DMS114 treated with DMSO at 0.1 percent for 48 hours (cell line): Measurements from ENCODE around the gene HEPACAM2.

Source experiments
- DNase-seq: peaks from one replicate; lab custom pipeline; 2025; ENCODE audit not compliant: unreplicated experiment; lab: John Stamatoyannopoulos, UW

Gene HEPACAM2

DNA sequence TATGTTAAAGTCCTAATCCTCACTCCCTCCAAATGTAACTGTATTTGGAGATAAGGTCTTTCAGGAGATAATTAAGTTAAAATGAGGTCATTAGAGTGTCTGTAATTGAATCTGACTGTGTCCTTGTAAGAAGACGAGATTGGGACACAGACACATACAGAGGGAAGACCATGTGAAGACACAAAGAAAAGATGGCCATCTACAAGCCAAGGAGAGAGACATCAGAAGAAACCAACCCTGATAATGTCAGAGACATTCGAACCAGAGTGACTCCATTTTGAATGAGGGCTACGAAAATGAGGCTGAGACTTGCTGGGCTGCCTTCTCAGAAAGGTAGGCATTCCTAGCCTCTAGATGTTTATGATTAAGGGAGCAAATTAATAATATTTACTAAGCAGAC is 77.5 kb downstream of the HEPACAM2 start:
- no peak for DNase-seq

DNA sequence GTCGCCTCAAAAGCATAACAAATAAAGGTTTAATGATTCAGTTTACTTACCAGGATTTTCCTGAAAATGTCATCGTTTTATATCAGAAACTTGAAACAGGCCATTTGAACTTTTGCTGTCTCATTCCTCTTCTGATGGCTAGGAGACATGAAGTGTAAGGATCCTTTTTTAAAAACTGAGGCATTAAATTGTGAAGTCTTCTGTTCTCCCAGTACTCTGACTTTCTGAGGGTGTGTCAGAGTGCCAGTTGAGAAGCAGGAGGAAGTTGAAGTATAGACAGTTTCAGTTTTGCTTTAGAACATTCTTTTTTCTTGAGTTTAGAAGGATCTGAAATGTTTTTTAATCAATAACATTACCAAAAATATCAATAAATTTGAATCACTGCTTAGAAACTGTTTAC is 78.1 kb downstream of the HEPACAM2 start, which contains the start of gene SAMD9L:
TSS of gene SAMD9L (minus strand) at position 242 of the 400 bp plus-strand sequence. CDS start 12,414 bp downstream, outside the sequence.
- DNase-seq: no peak

DNA sequence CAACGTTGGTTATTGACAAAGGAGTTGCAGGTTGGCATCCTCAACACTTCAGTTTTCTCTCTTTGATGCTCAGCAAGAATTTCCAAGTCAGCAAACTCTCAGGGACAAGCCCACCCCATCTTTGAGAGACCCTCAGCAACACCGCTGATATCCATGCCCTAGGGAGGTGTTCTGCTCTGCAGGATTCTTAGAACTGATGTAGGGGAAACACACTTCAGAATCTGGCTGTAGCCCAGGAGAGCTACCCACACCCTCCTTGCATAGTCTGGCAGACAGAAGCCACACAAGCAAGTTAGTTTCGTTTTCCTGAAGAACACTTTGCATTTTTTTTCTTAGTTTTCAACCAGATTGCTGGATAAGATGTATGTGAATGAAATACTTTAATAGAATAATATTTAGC is 78.9 kb downstream of the HEPACAM2 start:
- no peak for DNase-seq

DNA sequence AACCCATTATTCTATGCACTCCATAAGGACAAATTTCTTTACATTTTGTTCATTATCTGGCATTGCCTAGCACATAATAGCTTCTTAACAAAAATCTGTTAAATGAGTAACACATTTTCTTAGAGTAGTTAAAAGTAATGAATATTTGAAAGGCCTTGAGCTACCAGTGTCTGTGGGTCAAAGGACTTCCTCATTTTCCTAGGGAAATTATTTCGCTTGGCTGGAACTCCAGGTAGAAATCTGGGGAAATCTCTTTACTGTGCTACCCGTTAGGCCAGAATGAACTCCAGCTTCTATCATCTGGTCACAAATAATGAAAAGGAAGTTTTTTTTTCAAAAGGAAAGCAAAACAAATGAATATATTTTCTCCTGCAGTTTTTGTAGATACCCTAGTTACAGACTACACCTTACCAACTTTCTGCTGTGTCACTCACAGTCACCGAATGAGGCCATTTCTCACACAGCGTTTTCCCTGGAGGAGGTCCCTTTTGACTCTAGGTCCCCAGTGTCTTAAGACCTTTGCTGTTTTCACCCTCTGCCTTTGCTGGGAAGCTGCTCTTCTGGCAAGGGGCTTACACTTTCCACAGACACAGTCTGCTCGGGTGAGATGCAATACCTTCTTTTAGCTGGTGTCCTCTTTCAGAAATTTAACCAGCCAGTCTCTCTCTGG is 79.7 kb downstream of the HEPACAM2 start:
- no peak for DNase-seq

DNA sequence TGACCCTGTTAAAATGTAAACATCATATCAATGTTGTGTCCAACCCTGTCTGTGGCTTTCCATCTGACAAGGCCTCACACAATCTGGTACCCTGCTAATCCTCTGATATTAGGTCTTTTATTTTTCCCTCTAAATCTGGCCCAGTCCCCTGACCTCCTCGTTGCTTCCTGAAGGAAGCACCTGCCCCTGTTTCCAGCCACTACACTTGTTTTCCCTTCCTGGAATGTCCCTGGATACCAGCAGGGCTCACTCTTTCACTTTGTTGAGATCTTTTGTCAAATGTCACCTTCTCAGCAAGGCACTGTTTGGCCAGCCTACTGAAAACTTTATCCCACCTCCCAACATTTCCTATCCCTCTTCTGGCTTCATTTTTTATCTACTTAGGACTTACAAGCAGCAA is 80.2 kb downstream of the HEPACAM2 start:
- no peak for DNase-seq

DNA sequence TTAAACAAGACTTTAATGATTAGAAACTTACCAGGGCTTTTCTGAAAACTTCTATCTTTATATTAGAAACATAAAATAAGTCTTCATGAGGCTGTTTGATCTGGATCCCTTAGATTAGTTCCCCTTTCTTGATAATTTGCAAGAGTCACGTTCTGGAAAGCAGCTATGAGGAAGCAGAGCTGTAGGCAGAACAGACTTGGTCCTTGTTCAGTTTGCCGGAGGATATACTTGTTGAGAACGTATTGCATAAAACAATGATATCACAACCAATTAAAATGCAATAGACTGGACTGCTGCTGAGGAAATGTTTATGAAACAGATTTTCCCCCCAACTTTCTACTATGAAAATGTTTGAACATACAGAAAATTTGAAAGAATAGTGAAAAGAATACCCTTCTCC is 80.9 kb downstream of the HEPACAM2 start:
- DNase-seq: no peak

DNA sequence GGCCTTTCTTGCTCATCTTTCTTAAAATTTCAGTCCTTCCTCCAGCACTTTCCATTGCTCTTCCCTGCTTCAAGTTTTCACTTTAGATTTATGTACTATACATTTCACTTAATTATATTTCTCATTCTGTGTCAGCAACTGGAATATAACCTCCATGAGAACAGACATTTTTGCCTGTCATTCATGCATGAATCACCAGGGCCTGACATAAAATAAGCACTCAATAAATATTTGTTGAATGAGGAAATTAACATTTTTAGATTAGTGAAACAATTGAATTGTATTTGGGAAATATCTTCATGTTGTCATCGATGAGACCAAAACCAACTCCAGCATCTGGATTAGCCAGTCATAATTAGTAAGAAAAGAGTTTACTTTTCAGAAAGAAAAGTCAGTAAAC is 84.1 kb downstream of the HEPACAM2 start:
- DNase-seq: no peak

DNA sequence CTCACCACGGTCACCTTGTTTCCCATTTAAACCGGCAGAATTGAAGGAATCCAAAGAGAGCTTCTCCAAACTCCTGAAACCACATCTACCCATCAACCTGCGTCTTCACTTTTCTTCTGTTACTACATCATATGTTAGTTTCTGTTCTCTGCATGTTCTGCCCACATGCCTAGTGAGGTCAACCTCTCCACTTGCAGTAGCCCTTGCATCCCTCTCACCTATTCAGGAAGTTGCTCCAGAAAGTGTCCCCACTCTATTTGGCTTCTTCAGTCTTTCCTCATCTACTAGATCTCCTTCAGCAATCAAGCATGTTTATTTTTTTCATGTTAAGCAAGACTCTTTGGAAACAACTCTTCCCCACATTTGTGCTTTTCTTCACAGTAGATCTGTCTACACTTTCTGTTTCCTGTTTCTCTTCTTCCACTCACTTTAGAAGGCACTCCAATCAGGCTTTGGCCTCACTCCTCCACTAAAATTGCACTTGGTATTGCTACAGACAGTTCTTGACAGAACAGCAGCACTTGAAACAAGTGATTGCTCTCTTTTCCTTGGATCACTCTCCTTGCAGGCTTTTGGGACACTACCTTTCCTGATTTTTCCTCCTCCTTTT is 85.6 kb downstream of the HEPACAM2 start:
- no peak for DNase-seq

DNA sequence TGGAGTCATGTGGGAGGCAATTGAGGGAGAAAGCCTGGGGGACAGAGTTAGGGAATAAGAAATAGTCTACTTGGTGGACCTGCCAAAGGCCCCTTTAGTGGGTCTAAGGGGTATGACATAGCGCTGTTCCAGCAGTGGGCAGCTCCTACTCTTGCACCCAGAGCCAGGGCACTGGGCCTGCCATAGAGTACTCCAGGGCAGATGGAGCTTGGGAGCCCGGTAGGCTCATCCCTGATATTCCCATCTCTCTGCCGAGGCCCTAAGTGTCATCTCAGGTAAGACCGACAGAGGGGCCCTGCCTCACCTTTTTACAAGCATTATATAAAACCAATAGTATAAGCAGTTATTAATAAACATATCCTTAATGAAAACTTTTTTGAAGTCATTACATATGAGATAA is 87.7 kb downstream of the HEPACAM2 start:
- DNase-seq: no peak
